GM13976 (cell line): ENCODE results near the gene RAE1.

Source experiments
- DNase-seq: peaks from one replicate; pipeline ENCODE4 v3.0.0; 2012; ENCODE audit warnings: low spot score
- in situ Hi-C: fragments of 300-500 bp; cut with MboI; formaldehyde crosslinking; loops from one replicate; pipeline ENCODE4 v1.12.0; 2022; ENCODE audit warnings: low sequenced_read_pairs, mixed read lengths, inconsistent platforms; ENCODE audit not compliant: unreplicated experiment
- TF ChIP-seq, protein P1 (sequence below): IDR thresholded peaks from 2 replicates; pipeline ENCODE4 v1.5.1; 2012; ENCODE audit warnings: borderline replicate concordance, mild to moderate bottlenecking; ENCODE audit not compliant: insufficient read depth; ENCODE audit errors: extremely low read depth, missing control alignments, control extremely low read depth

Gene RAE1

DNA sequence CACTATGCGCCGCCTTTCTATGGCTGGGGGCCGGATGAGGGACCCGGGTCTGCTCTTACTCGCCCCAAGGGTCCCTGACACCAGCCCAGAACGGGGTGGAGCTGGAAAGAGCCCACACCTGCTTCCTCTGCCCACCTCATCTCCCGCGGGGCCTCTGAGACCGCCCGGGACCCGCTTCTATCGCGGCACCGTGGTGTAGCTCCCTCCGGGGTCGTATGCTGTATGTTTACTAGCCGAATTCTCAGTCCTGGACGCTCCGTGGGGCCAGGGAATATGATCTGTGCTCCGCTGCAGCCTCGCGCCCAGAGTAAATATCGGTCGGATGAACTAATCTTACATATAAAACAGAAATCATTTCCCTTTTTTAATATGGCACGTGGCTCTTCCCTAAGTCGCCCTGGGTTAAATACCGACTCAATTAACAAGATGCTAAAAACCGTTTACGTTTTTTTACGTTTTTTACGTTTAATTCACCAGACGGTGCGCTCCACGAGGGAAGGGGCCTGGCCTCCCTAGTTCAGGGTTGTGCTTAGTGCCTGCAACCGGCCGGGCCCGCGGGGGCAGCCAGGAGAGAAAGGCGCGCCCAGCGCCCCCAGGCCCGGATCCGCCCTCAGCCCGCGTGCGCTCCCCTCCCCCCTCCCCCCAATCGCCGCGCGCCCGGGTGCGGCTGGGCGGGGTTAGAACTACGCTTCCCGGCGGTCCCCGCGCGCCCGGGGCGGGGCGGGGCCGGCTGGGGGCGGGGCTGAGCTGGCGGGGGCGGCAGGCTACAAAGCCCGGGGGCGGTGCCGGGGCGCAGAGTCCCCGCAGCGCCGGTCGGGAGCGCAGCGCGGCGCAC, 39.8 kb downstream of the RAE1 start, which contains the start of gene RBM38:
TSS of gene RBM38 (plus strand) at position 793 of the 835 bp plus-strand sequence. CDS start 186 bp downstream, outside the sequence.
- in situ Hi-C loops: loop anchor here (10.0 to 25.0 kb wide), 2 partner anchors 84 to 796 kb away; no protein-coding TSS in a partner anchor
- TF ChIP-seq, protein P1, sequence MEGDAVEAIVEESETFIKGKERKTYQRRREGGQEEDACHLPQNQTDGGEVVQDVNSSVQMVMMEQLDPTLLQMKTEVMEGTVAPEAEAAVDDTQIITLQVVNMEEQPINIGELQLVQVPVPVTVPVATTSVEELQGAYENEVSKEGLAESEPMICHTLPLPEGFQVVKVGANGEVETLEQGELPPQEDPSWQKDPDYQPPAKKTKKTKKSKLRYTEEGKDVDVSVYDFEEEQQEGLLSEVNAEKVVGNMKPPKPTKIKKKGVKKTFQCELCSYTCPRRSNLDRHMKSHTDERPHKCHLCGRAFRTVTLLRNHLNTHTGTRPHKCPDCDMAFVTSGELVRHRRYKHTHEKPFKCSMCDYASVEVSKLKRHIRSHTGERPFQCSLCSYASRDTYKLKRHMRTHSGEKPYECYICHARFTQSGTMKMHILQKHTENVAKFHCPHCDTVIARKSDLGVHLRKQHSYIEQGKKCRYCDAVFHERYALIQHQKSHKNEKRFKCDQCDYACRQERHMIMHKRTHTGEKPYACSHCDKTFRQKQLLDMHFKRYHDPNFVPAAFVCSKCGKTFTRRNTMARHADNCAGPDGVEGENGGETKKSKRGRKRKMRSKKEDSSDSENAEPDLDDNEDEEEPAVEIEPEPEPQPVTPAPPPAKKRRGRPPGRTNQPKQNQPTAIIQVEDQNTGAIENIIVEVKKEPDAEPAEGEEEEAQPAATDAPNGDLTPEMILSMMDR: no peak
- DNase-seq: peak; percentile 97

DNA sequence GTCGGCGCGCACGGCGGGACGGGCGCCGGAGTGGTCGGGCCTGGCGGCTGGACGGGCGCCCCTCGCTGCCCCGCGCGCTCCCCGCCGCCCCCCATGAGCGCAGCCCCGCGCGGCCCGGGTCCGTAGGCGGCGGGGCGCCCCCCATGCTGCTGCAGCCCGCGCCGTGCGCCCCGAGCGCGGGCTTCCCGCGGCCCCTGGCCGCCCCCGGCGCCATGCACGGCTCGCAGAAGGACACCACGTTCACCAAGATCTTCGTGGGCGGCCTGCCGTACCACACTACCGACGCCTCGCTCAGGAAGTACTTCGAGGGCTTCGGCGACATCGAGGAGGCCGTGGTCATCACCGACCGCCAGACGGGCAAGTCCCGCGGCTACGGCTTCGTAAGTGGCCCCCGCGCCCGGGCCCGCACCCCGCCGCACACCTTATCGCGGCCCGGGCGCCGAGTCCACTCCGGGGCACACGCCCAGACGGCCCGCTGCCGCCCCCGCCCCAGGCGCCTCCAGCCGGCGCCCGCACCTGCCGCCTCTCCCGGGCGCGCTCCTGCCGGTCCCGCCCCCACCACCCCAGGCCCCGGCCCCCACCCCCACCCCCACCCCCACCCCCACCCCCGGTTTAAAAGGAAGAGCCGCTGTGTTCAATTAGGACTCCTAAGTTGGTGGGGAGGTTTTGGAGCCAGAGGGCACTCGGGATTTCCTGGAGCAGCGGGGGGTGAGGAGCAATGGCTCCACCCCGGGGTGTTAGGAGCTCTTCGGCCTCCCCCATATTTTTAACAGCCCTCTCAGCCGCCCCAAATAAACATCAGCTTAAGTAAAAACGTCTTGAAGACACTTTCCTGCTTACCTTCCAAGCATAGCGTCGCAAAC, 40.6 kb downstream of the RAE1 start:
- in situ Hi-C loops: loop anchor here (10.0 to 25.0 kb wide), 2 partner anchors 83 to 796 kb away; no protein-coding TSS in a partner anchor
- TF ChIP-seq, protein P1: no peak
- peak; percentile 51 for DNase-seq

DNA sequence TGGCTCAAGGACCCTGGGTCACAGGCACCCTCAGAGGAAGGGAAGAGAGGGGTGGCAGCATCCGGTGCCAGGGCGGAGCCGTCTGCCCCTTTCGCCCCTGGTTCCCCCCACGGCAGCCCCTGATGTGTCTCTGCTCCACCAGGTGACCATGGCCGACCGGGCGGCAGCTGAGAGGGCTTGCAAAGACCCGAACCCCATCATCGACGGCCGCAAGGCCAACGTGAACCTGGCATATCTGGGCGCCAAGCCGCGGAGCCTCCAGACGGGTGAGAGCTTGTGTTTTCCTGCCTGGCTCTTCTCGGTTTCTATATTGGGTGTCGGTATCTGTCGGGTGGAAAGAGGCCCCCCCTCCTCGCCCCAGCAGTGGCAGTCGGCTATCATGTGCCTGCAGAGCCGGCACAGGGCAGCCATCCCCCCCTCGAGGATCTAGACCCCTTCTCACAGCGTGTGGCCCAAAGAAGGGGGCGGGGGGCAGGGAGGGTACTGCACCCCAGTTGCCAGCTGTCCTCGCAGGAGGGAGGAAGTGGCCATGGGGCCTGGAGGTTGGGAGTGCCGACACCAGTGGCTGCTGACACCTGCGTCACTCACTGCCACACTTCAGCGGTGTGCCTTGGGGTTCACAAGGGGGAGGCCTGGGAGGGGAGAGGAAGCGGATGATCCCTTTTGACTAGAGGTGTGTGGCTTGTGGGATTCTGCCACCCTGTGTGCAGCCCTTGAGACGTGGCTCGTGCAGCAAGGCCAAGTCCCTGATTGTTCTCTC, 41.6 kb downstream of the RAE1 start:
- in situ Hi-C loops: loop anchor here (10.0 to 25.0 kb wide), 2 partner anchors 82 to 795 kb away; no protein-coding TSS in a partner anchor
- TF ChIP-seq, protein P1: no peak
- peak; percentile 58 for DNase-seq

DNA sequence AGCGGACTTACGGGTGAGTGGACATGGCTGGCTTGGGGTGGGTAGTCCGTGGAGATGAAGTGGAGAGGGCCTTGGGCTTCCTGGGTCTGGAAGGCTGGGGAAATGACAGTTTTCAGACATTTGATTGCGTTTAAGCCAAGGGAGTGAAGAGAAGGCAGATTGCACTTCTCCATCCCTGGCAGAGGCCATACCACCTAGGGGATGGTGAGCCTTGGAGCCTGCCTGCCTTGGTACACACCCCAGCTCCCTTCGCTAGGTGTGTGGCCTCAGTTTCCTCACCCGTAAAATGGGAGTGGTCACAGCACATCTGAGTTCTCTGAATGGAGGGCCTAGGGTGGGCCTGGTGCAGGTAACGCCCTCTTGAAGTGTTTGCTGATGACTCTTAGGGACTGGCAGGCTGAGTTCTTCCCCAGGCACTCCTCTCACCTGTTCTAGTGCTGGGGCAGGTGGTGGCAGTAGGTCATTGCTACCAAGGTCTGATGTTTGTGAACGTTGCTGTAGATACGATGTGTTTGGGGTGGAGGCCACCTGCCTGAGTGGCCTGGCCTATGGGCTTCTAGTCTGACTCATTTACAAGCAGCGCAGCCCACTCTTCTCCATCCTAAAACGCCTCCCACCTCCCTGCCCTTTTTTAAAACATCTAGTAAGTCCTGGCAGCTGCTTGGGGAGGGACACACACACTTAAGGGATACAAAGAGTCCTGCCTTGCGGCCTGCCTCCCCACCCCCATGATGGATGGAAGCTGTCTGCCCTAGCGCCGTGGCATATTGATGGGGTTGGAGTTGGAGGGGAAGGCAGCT, 42.5 kb downstream of the RAE1 start:
- DNase-seq: no peak
- in situ Hi-C loops: loop anchor here (10.0 to 25.0 kb wide), 2 partner anchors 81 to 794 kb away; no protein-coding TSS in a partner anchor
- TF ChIP-seq, protein P1: no peak

DNA sequence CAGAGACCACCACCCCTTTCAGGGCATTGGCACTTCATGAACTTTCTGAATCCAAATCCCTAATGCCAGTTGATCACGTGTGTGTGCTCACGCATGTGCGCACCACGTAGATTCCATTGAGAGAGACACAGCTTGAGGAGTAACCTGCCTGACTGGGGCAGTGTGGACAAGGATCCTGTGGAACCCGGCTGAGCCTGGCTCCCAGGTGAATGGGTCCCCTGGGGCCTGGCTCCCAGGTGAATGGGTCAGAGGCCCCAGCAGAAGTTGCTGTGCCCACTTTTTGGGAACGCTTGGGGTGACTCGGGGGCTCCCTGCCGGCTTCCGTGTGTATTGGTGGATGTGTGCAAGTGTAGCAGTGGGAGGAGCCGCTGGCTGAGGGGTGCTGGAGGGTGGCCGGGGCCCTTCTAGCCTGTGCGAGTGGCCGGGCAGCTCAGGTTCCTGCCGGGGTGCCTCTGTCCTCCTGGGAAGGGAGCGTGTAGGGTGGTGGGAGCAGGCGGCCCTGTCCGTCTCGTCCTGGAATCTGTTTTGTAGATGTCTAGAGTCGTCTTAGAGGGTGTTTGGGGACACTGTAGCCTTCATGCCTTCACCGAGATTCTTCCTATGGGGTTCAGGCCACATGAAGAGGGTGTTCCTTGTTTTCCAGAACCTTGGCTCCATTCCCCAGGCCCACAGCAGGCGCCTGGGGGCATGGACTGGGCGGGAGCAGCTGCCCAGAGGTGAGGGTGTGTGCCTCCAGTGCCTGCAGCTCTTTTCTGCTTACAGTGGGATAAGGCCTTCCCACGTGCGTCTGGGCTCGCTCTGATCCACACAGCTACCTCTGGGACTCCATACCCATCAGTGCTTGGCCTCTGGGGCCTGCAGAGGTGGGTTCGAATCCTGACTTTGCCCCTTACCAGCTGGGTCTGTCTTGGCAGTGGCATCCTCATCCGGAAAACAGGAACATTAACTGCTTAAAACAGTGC, 43.3 kb downstream of the RAE1 start:
- in situ Hi-C loops: loop anchor here (10.0 to 25.0 kb wide), 2 partner anchors 80 to 793 kb away; no protein-coding TSS in a partner anchor
- no peak for DNase-seq
- TF ChIP-seq, protein P1: no peak
